ENCODE measurements around the gene TIMM21. TPM values are rescaled to one million over a fixed set of nuclear protein-coding genes. Genes with fewer than 3 reads are reported as not detected.

TIMM21 gene
- total and polyA plus RNA-seq, 2 of the 13 experiments (the other 11 are each of a cell fraction or from before 2014, with no cell fraction given), result 29.6 to 62.3 TPM

GRCh38 chr18:74147779-74148542, at the start of gene TIMM21, which contains the start of gene FBXO15 (continued):
- TF ChIP-seq ZNF841 (CRISPR knock-in tag; IDR thresholded peaks at IDR 0.05; ENCODE audit: borderline replicate concordance), result no peak
- peak; percentile 90 for TF ChIP-seq SP140L (CRISPR knock-in tag; IDR thresholded peaks at IDR 0.05; ENCODE audit: borderline replicate concordance)
- peak; percentile 87; the same call in 1 of the 2 replicates for TF ChIP-seq ZNF775 (CRISPR knock-in tag; IDR thresholded peaks at IDR 0.05; ENCODE audit: borderline replicate concordance)
- peak; percentile 49; the same call in 1 of the 2 replicates for TF ChIP-seq ZNF274 (CRISPR knock-in tag; IDR thresholded peaks at IDR 0.05)
- TF ChIP-seq TEF (CRISPR knock-in tag; IDR thresholded peaks at IDR 0.05), result peak; percentile 81; the same call in 1 of the 2 replicates
- TF ChIP-seq ZNF496 (CRISPR knock-in tag; IDR thresholded peaks at IDR 0.05; ENCODE audit: insufficient replicate concordance), result no peak
- peak; percentile 78 for TF ChIP-seq XRCC5 (optimal IDR thresholded peaks at IDR 0.05; ENCODE audit: low read length)
- TF ChIP-seq ZNF644 (CRISPR knock-in tag; IDR thresholded peaks at IDR 0.05; ENCODE audit: low read depth), result 0 out of 2 replicates have a peak, but pooled peaks have one; percentile 40
- TF ChIP-seq ZNF142 (CRISPR knock-in tag; IDR thresholded peaks at IDR 0.05), result peak; percentile 80; the same call in 1 of the 2 replicates
- TF ChIP-seq BATF2 (CRISPR knock-in tag; IDR thresholded peaks at IDR 0.05), result no peak
- TF ChIP-seq ZFAT (CRISPR knock-in tag; conservative IDR thresholded peaks at IDR 0.05), result peak; percentile 66; the same call in 1 of the 2 replicates
- peak; percentile 39; the same call in 1 of the 2 replicates for TF ChIP-seq GLI4 (CRISPR knock-in tag; IDR thresholded peaks at IDR 0.05; ENCODE audit: borderline replicate concordance)
- no peak for TF ChIP-seq FOSL2 (CRISPR knock-in tag; IDR thresholded peaks at IDR 0.05)
- TF ChIP-seq ZBTB46 (CRISPR knock-in tag; IDR thresholded peaks at IDR 0.05; ENCODE audit: borderline replicate concordance), result 0 out of 2 replicates have a peak, but pooled peaks have one; percentile 66
- TF ChIP-seq GTF3A (CRISPR knock-in tag; conservative IDR thresholded peaks at IDR 0.05), result no peak; the same call in 1 of the 2 replicates
- no peak; the same call in 1 of the 2 replicates for TF ChIP-seq ZNF563 (CRISPR knock-in tag; IDR thresholded peaks at IDR 0.05)
- peak; percentile 89 for TF ChIP-seq ASH2L (IDR thresholded peaks at IDR 0.05; ENCODE audit: insufficient read length, low read depth, low read length)
- TF ChIP-seq MEIS1 (CRISPR knock-in tag; IDR thresholded peaks at IDR 0.05; ENCODE audit: borderline replicate concordance), result peak; percentile 43; the same call in 1 of the 2 replicates
- no peak for TF ChIP-seq ZNF160 (CRISPR knock-in tag; IDR thresholded peaks at IDR 0.05)

Data from HepG2 (cell line).